Stimulated activated CD4-positive, alpha-beta T cell treated with anti-CD3 and anti-CD28 coated beads, Interleukin-2, amount 100 ng/mL, for 48 hours (primary cell): ENCODE measurements around the gene RBKS.
"Not testable (repeated sequence)": the region's sequence is repeated elsewhere in the genome, so short reads cannot be mapped to it uniquely, and the experiment has no call there.

Experiments used
- DNase-seq, 2 donors: peaks; one replicate each; pipeline ENCODE4 v3.0.0-alpha.2; 2020

The RBKS gene

GRCh38 chr2:27796791-27797765, 93.1 kb downstream of the RBKS start:
- DNase-seq, result no peak

- no peak for DNase-seq
Measured at GRCh38 chr2:27795868-27796277, 94.3 kb downstream of the RBKS start.

- no peak for DNase-seq
Measured at GRCh38 chr2:27795093-27795834, 94.9 kb downstream of the RBKS start.

GRCh38 chr2:27792759-27793158, 97.4 kb downstream of the RBKS start:
- no peak for DNase-seq

- DNase-seq, result no peak
Measured at GRCh38 chr2:27790796-27791195, 99.4 kb downstream of the RBKS start.

GRCh38 chr2:27782701-27783100, 107.5 kb downstream of the RBKS start:
- DNase-seq, result no peak

GRCh38 chr2:27781496-27781895, 108.7 kb downstream of the RBKS start:
- no peak for DNase-seq

GRCh38 chr2:27779417-27780055, 110.7 kb downstream of the RBKS start:
- DNase-seq, result no peak

- no peak for DNase-seq
Measured at GRCh38 chr2:27776696-27777095, 113.5 kb downstream of the RBKS start.

- no peak for DNase-seq
Measured at GRCh38 chr2:27776097-27776496, 114.1 kb downstream of the RBKS start.

GRCh38 chr2:27773959-27774358, 116.2 kb downstream of the RBKS start:
- no peak for DNase-seq

- no peak for DNase-seq
Measured at GRCh38 chr2:27772804-27773203, 117.4 kb downstream of the RBKS start.

GRCh38 chr2:27771548-27772335, 118.4 kb downstream of the RBKS start, which contains the start of gene MRPL33:
MRPL33 (plus strand) TSS chr2:27771719; CDS start chr2:27771778, 59 bp downstream.
- DNase-seq, result peak; percentile 89 to 91

- DNase-seq, result no peak
Measured at GRCh38 chr2:27771202-27771547, 119.0 kb downstream of the RBKS start.

- DNase-seq, result no peak
Measured at GRCh38 chr2:27766287-27766661, 123.9 kb downstream of the RBKS start.

GRCh38 chr2:27765621-27766286, 124.4 kb downstream of the RBKS start:
- peak; percentile 49 to 50 for DNase-seq

- DNase-seq, result not testable (repeated sequence)
Measured at GRCh38 chr2:27764526-27764925, 125.7 kb downstream of the RBKS start.

- no peak for DNase-seq
Measured at GRCh38 chr2:27763907-27764267, 126.3 kb downstream of the RBKS start.

GRCh38 chr2:27762951-27763906, 127.0 kb downstream of the RBKS start:
- DNase-seq, result no peak

GRCh38 chr2:27756544-27757498, 133.4 kb downstream of the RBKS start:
- DNase-seq, result no peak
